ENCODE measurements around the gene MOV10.

MOV10 gene

GRCh38 chr1:112748396-112748795 lies 73.9 kb downstream of the MOV10 start:
- DNase-seq (ENCODE audit: low read depth in 1 of 2, low spot score in 1 of 2): no peak
- H3K4me3 ChIP-seq (replicated peaks; ENCODE audit: insufficient read depth, low read length): no peak overlapping the region
- TF ChIP-seq GABPA (IDR thresholded peaks at IDR 0.05; ENCODE audit: low read depth) (no peak), POLR2AphosphoS5 (IDR thresholded peaks at IDR 0.05; ENCODE audit: low read depth) (no peak), CTCF (IDR thresholded peaks at IDR 0.05; ENCODE audit: insufficient read depth, low read length) (no peak), SPI1 (IDR thresholded peaks at IDR 0.05; ENCODE audit: borderline replicate concordance, low read depth) (no peak), REST (IDR thresholded peaks at IDR 0.05; ENCODE audit: insufficient replicate concordance, low read depth) (no peak)
- no peak overlapping the region for H3K27ac ChIP-seq (replicated peaks)
- peaks cover 17% of the 10 kb centered on the region for H3K27me3 ChIP-seq (ENCODE audit: insufficient read depth, poor library complexity, severe bottlenecking)

Data from HL-60 (cell line).